ENCODE results near the gene CCDC195.

DNA sequence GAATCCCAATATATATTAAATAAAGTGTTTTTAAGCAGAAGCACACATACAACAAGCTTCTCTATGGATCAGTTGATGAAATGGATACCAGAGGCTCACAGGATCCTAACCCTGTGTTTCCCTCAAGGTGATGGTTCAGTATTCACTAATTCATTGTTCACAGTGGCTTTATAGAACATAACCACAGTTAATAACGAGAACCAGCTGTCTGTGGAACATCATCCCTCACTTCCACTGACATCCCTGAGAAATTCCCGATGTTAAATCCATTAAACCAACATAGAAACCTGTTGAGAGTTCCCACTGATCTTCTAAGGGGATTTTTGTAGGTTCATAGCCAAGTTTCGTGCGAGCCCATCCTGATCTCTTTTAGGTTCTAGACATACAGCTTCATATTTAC is 29.0 kb downstream of the CCDC195 start:
- TF ChIP-seq, protein P1, sequence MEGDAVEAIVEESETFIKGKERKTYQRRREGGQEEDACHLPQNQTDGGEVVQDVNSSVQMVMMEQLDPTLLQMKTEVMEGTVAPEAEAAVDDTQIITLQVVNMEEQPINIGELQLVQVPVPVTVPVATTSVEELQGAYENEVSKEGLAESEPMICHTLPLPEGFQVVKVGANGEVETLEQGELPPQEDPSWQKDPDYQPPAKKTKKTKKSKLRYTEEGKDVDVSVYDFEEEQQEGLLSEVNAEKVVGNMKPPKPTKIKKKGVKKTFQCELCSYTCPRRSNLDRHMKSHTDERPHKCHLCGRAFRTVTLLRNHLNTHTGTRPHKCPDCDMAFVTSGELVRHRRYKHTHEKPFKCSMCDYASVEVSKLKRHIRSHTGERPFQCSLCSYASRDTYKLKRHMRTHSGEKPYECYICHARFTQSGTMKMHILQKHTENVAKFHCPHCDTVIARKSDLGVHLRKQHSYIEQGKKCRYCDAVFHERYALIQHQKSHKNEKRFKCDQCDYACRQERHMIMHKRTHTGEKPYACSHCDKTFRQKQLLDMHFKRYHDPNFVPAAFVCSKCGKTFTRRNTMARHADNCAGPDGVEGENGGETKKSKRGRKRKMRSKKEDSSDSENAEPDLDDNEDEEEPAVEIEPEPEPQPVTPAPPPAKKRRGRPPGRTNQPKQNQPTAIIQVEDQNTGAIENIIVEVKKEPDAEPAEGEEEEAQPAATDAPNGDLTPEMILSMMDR (conservative IDR thresholded peaks at IDR 0.05; ENCODE audit: low read depth, low read length): no peak
- TF ChIP-seq EZH2phosphoT487 (IDR thresholded peaks at IDR 0.05; ENCODE audit: borderline replicate concordance, low read length) (no peak), EZH2 (IDR thresholded peaks at IDR 0.05; ENCODE audit: low read length, unreplicated experiment) (no peak)

All from PC-3 (cell line).